Calu3 (cell line): Measurements from ENCODE around the gene CDK5RAP1. TPM values are rescaled to one million over a fixed set of nuclear protein-coding genes. Genes with fewer than 3 reads are reported as not detected.
"Not testable (repeated sequence)": the region's sequence is repeated elsewhere in the genome, so short reads cannot be mapped to it uniquely, and the experiment has no call there.

Experiments used
- BruUV-seq: library from RNA; stranded (reverse); fragments of 400-500 nt; replicated peaks from 2 replicates; lab custom pipeline; 2021; lab: Mats Ljungman, UMichigan
- CTCF ChIA-PET: fragments of 300-600 bp; sonication (Branson Sonifier 250); formaldehyde crosslinking; loops from one replicate; lab custom pipeline; 2022; ENCODE audit warnings: antibody characterized with exemption; lab: Charles Lee
- DNase-seq: peaks from one replicate; pipeline ENCODE4 v3.0.0; 2022
- H3K27ac Mint-ChIP-seq: one replicate; pipeline ENCODE4 v1.8.0; 2022; ENCODE audit warnings: mixed read lengths; ENCODE audit not compliant: unreplicated experiment
- H3K27me3 Mint-ChIP-seq: one replicate; pipeline ENCODE4 v1.8.0; 2022; ENCODE audit warnings: mixed read lengths; ENCODE audit not compliant: unreplicated experiment
- H3K36me3 Mint-ChIP-seq: one replicate; pipeline ENCODE4 v1.8.0; 2022; ENCODE audit warnings: mild to moderate bottlenecking, moderate library complexity, mixed read lengths; ENCODE audit not compliant: insufficient read depth, unreplicated experiment
- H3K4me1 Mint-ChIP-seq: one replicate; pipeline ENCODE4 v1.8.0; 2022; ENCODE audit warnings: mild to moderate bottlenecking, low read depth, mixed read lengths; ENCODE audit not compliant: unreplicated experiment
- H3K4me3 Mint-ChIP-seq: one replicate; pipeline ENCODE4 v1.8.0; 2022; ENCODE audit warnings: mild to moderate bottlenecking, low read depth, moderate library complexity, mixed read lengths; ENCODE audit not compliant: unreplicated experiment
- H3K9me3 Mint-ChIP-seq: one replicate; pipeline ENCODE4 v1.8.0; 2022; ENCODE audit warnings: low read depth, mixed read lengths; ENCODE audit not compliant: unreplicated experiment
- intact Hi-C: fragments of 100-400 bp; cut with micrococcal nuclease; formaldehyde crosslinking; loops from one replicate; pipeline ENCODE4 v1.10.0; 2022; ENCODE audit not compliant: unreplicated experiment
- total RNA-seq: library from RNA; stranded (reverse); gene quantifications from 2 replicates; pipeline ENCODE4 v1.2.3, GENCODE V29; 2022
- TF ChIP-seq, protein P1 (sequence below): fragments of 200-600 bp; IDR thresholded peaks from one replicate; pipeline ENCODE4 v1.8.0; 2022; ENCODE audit warnings: antibody characterized with exemption; ENCODE audit not compliant: unreplicated experiment

CDK5RAP1 gene
- total RNA-seq, 1 experiment from 2014 or later: 65.8 TPM

DNA sequence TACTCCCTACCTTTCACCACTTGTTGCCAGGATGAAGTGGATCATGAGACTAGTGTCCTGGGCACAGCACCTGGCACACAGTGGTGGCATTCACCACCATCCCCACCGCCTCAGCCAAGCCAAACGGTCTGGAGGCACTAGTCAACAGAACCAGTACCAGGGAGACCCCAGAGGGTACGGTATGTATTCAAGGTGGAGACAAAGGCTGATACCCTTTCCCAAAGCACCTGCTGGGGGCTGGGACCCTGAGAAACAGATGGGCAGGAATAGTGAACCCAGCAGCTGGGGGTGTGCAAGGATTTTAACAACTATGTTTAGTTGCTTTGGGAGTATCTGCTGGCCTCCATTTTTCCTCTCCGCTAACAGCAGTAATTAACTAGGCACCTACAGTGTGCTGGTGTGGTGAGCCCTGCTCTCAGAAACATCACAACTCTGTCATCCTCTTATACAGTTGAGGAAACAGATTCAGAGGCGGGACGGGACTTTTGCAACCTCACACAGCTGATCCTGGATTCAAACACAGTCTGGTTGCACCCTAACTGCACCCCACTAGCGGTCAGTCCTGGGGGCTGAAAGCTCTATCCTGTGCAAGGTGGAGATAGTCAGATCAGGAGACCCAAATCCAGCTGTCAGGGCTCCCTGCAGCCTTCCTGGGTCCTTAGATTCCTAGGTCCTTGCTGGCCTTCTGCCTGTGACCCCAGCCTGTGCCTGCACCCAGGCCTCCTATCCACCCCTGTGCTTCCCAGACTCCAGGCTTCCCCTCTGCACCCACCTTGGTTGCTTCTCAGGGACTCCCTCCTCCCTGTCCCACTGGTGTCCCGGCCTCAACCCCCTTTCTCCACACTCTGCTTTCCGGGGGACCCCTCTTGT lies 41.1 kb upstream of the CDK5RAP1 start:
- peak overlapping the region; percentile 92 for H3K4me3 Mint-ChIP-seq
- no peaks in the 10 kb centered on the region for H3K27me3 Mint-ChIP-seq
- no peaks in the 10 kb centered on the region for H3K9me3 Mint-ChIP-seq
- H3K27ac Mint-ChIP-seq: no peak overlapping the region
- peaks cover 16% of the 10 kb centered on the region for H3K4me1 Mint-ChIP-seq
- DNase-seq: no peak
- TF ChIP-seq, protein P1, sequence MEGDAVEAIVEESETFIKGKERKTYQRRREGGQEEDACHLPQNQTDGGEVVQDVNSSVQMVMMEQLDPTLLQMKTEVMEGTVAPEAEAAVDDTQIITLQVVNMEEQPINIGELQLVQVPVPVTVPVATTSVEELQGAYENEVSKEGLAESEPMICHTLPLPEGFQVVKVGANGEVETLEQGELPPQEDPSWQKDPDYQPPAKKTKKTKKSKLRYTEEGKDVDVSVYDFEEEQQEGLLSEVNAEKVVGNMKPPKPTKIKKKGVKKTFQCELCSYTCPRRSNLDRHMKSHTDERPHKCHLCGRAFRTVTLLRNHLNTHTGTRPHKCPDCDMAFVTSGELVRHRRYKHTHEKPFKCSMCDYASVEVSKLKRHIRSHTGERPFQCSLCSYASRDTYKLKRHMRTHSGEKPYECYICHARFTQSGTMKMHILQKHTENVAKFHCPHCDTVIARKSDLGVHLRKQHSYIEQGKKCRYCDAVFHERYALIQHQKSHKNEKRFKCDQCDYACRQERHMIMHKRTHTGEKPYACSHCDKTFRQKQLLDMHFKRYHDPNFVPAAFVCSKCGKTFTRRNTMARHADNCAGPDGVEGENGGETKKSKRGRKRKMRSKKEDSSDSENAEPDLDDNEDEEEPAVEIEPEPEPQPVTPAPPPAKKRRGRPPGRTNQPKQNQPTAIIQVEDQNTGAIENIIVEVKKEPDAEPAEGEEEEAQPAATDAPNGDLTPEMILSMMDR: no peak
- CTCF ChIA-PET: interaction anchor here (0.5 to 1.9 kb wide), 3 partner anchors 11 to 866 kb away, joined by 4 to 5 read pairs (median 4); no protein-coding TSS in a partner anchor
- peaks cover 20% of the 10 kb centered on the region for H3K36me3 Mint-ChIP-seq
- intact Hi-C loops: no loop called here
- no TSS peak for BruUV-seq

DNA sequence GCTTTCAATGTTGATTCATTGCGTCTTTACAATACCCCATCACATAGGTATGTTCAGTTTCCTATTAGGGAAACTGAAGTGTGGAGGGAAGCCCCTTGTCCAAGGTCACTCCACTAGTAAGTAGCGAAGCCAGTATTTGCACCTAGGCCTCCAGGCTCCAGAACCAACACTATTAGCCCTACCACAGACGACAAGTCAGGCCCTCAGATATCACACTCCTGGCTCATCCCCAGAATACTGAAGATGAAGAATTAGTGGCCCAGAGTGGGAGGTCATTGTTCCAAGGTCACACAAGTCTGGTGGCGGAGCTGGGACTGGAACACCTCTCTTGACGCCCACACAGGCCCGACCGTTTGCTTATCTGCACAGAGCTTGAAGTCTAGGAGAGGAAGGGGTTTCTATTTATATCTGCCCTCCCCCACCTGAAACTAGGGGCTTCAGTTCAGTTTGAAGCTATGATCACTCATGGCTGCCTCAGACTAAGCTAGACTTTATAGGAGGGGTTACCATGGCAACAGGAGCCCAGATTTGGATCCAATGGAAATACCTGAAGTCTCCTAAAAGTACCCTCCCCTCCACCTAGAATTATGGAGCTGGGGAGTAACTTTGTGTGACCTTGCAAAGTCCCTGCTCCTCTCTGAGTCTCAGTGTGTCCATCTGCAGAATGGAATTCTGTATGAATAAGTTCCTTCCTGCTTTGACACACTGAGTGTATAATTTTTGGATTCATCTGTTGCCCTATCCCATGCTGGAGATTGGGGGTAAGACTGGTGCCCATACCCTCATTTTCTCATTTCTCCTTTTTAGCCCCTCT lies 40.0 kb upstream of the CDK5RAP1 start:
- intact Hi-C loops: no loop called here
- TF ChIP-seq, protein P1: no peak
- CTCF ChIA-PET: interaction anchor here (0.5 to 1.9 kb wide), 2 partner anchors 10 to 867 kb away, joined by 4 to 5 read pairs; no protein-coding TSS in a partner anchor
- H3K4me3 Mint-ChIP-seq: no peak overlapping the region
- no peak for DNase-seq
- H3K36me3 Mint-ChIP-seq: peaks cover 20% of the 10 kb centered on the region
- no peaks in the 10 kb centered on the region for H3K9me3 Mint-ChIP-seq
- peaks cover 16% of the 10 kb centered on the region for H3K4me1 Mint-ChIP-seq
- no peak overlapping the region for H3K27ac Mint-ChIP-seq
- BruUV-seq: no TSS peak
- H3K27me3 Mint-ChIP-seq: no peaks in the 10 kb centered on the region

DNA sequence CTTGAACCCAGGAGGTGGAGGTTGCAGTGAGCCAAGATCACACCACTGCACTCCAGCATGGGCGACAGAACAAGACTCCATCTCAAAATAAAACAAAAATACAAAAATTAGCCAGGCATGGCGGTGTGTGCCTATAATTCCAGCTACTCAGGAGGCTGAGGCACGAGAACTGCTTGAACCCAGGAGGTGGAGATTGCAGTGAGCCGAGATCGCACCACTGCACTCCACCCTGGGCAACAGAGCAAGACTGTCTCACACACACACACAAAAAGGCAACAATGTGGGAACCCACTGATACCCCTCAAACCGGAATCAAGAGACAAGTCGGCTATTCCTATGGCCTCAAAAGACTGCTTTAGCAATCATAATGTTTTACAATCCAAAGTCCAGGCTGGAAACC lies 39.2 kb upstream of the CDK5RAP1 start:
- H3K4me3 Mint-ChIP-seq, H3K27ac Mint-ChIP-seq, BruUV-seq, DNase-seq, H3K27me3 Mint-ChIP-seq, CTCF ChIA-PET, intact Hi-C loops, H3K9me3 Mint-ChIP-seq: not testable (repeated sequence)
- H3K36me3 Mint-ChIP-seq: peaks cover 20% of the 10 kb centered on the region
- H3K4me1 Mint-ChIP-seq: peaks cover 16% of the 10 kb centered on the region

DNA sequence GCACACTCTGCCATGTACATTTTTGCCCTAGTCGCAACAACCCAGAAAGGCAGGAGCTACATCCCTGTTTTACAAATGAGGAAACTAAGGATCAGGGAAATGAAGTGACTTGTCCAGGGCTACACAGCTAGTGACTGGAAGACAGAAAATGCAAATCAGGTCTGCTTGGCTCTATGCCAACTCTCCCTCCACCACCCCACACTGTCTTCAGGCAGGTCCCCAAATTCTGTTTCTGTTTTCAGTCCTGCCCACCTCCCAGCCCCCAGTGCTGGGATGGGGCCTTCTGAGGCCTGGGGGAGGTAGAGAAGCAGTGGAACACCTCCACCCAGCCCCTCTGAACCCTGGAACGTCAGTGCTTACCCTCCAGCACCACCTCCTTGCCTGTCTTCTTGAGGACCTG lies 37.2 kb upstream of the CDK5RAP1 start:
- no peak for DNase-seq
- Mint-ChIP-seq H3K4me1 (no peaks in the 10 kb centered on the region), H3K27ac (no peak overlapping the region), H3K36me3 (peaks cover 6% of the 10 kb centered on the region), H3K9me3 (no peaks in the 10 kb centered on the region), H3K4me3 (no peak overlapping the region), H3K27me3 (no peaks in the 10 kb centered on the region)
- TF ChIP-seq, protein P1: no peak
- intact Hi-C loops: no loop called here
- CTCF ChIA-PET: no interaction called here
- BruUV-seq: no TSS peak
